HL-60 (cell line): ENCODE measurements around the gene SKAP2.

Experiments
- GABPA ChIP-seq: IDR thresholded peaks from 2 replicates; pipeline ENCODE4 v1.6.1; 2012; ENCODE audit warnings: low read depth
- POLR2AphosphoS5 ChIP-seq: IDR thresholded peaks from 2 replicates; pipeline ENCODE4 v1.6.1; 2012; ENCODE audit warnings: low read depth
- REST ChIP-seq: IDR thresholded peaks from 2 replicates; pipeline ENCODE4 v1.6.1; 2012; ENCODE audit warnings: low read depth; ENCODE audit not compliant: insufficient replicate concordance
- SPI1 ChIP-seq: IDR thresholded peaks from 2 replicates; pipeline ENCODE4 v1.6.1; 2012; ENCODE audit warnings: low read depth, mild to moderate bottlenecking, borderline replicate concordance
- TF ChIP-seq, protein P1 (sequence below): IDR thresholded peaks from one replicate; pipeline ENCODE4 v1.5.1; 2011; ENCODE audit warnings: low read length, control low read depth, inconsistent platforms; ENCODE audit not compliant: insufficient read depth

DNA sequence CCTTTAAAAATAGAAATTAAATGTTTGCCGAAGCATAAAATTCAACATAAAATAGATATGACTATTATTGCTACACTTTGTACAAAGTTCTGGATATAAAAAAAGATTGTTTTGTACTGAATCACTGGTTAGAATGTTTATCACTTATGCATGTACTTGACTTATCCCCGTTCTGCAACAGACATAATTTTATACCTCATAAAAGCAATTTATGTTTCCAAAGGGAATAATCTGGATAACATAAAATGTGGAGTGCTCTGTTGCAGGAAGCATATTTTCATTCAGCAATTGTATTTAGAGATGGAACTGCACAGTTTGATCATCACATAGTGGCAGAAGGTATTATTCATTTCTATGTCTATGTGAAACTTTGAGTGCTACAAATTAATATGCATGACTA is 21.5 kb downstream of the SKAP2 start:
- TF ChIP-seq, protein P1, sequence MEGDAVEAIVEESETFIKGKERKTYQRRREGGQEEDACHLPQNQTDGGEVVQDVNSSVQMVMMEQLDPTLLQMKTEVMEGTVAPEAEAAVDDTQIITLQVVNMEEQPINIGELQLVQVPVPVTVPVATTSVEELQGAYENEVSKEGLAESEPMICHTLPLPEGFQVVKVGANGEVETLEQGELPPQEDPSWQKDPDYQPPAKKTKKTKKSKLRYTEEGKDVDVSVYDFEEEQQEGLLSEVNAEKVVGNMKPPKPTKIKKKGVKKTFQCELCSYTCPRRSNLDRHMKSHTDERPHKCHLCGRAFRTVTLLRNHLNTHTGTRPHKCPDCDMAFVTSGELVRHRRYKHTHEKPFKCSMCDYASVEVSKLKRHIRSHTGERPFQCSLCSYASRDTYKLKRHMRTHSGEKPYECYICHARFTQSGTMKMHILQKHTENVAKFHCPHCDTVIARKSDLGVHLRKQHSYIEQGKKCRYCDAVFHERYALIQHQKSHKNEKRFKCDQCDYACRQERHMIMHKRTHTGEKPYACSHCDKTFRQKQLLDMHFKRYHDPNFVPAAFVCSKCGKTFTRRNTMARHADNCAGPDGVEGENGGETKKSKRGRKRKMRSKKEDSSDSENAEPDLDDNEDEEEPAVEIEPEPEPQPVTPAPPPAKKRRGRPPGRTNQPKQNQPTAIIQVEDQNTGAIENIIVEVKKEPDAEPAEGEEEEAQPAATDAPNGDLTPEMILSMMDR = no peak
- TF ChIP-seq GABPA (no peak), POLR2AphosphoS5 (no peak), REST (no peak), SPI1 (no peak)
